NCI-H146 treated with DMSO at 0.1 percent for 48 hours (cell line): ENCODE data around the gene TNXB.
"Not testable (repeated sequence)": the region's sequence is repeated elsewhere in the genome, so short reads cannot be mapped to it uniquely, and the experiment has no call there.

ENCODE experiments used
- DNase-seq: peaks from one replicate; lab custom pipeline; 2025; ENCODE audit not compliant: unreplicated experiment; lab: John Stamatoyannopoulos, UW

The TNXB gene

DNA sequence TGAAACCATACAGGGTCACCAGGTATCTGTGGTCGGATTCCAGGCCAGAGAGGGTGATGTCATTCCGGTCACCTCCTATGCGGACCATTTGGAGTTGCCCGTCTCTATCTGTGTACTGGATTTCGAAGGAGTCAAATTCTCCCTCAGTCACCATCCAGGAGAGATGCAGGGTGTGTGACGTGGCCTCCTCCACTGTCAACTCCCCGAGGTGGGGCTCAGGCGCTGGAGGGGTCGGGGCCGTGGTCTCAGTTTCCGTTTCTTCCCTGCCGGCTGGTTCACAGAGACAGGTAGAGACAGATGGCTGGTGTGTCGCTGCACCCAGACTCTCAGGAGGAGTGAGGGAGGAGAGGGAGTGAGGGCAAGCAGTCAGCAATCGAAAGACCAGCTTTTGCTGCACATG lies 40.3 kb downstream of the TNXB start:
- no peak for DNase-seq

DNA sequence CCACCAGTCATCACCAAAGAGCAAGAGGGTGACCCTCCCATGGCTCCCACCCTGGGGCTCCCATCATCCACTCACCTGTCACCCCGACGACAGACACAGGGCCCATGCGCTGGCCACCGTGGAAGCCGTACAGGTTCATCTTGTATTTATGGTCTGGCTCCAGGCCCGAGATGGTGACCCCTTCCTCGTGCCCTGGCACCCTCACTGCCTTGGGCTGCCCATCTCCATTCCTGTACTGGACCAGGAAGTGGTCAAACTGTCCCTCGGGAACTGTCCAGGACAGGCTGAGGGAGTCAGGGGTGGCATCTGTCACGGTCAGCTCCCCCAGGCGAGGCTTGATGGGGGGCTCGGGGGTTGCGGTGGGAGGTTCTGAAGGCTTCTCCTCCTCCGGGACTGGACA lies 40.8 kb downstream of the TNXB start:
- not testable (repeated sequence) for DNase-seq

DNA sequence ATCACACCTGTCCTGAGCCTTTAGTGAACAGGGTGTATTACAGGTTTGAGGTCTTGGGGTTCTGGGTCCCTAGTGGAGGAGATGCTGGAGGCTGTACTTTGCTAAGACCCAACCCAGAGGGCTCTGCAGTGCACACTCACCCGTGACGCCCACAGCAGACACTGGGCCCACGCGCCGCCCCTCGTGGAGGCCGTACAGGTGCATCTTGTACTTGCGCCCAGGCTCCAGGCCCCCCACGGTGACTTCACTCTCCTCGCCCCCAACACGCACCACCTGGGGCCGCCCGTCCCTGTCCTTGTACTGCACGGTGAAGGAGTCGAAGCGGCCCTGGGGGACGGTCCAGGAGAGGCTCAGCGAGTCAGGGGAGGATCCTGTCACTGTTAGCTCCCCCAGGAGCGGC lies 41.6 kb downstream of the TNXB start:
- not testable (repeated sequence) for DNase-seq

DNA sequence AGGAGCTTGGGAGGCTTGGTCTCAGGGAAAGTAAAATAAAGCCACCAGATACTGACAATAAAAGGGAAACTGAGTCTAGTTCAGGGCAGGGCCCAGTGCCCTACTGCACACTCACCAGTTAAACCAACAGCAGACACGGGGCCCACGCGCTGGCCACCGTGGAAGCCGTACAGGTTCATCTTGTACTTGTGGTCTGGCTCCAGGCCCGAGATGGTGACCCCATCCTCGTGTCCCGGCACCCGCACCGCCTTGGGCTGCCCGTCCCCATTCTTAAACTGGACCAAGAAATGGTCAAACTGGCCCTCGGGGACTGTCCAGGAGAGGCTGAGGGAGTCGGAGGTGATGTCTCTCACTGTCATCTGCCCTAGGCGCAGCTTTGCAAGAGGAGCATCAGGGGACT lies 44.4 kb downstream of the TNXB start:
- DNase-seq = no peak

DNA sequence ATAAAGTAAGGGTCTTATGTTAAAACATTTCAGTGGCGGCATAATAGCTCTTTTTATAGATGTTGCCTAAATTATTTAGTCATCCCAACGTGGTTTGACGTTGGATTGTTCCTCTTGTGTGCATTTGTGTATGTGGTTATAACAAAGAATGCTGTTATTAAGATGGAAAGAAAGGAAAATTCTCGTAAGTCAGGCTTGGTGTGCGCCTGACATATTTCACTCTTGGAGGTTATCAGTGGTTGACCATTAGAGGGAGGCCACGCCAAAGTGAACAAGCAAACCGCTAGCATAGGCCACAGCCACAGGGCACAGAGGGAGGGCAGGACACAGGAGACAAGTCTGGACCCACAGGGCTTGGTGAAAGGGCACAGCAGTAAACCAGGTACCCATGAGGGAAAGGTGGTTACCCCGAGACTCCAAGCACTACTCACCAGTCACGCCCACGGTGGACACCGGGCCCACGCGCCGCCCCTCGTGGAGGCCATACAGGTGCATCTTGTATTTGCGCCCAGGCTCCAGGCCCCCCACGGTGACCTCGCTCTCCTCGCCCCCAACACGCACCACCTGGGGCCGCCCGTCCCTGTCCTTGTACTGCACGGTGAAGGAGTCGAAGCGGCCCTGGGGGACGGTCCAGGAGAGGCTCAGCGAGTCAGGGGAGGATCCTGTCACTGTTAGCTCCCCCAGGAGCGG lies 48.0 kb downstream of the TNXB start:
- no peak for DNase-seq

DNA sequence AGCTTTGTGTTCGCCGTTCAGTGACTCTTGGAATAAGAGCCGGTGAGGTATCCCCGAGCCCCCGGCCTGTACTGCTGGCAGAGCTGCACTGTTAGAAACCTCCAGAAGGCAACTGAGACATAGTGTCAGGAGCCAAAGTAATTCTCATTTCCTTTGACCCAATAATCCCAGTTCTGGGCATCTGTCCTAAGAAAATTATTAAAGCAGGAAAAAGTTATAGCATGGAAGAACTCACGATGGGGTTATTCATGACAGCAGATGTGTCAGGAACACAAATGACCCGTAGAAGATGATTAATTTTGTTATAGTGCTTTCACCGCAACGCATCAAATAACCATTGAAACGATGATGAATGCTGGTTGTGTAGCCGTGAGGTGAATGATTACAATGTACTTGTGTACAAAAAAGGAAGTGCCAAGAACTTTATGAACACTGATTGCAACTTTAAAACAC lies 50.6 kb downstream of the TNXB start:
- no peak for DNase-seq

DNA sequence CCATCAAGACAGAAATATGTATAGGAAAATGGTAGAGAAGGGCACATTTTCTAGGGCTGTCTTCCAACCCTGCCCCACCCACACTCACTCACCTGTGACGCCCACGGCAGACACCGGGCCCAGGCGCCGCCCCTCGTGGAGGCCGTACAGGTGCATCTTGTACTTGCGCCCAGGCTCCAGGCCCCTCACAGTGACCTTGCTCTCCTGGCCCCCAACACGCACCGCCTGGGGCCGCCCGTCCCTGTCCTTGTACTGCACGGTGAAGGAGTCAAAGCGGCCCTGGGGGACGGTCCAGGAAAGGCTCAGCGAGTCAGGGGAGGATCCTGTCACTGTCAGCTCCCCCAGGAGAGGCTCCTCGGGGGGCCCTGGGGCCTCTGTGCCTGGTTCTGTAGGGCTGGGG lies 51.2 kb downstream of the TNXB start:
- DNase-seq = no peak

DNA sequence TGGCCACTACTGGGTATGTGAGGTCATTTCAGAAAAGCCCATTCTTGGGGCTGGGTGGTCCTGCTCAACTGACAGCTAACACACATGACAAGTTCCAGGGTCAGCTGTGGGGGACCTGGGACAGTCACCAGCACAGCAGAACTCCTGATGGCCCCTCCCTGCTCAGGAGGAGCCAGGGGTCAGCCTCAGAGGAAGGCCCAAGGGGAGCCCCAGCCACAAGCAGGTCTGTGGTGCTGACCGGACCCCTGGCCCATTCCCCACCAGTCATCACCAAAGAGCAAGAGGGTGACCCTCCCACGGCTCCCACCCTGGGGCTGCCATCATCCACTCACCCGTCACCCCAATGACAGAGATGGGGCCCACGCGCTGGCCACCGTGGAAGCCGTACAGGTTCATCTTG lies 52.9 kb downstream of the TNXB start:
- DNase-seq = no peak

DNA sequence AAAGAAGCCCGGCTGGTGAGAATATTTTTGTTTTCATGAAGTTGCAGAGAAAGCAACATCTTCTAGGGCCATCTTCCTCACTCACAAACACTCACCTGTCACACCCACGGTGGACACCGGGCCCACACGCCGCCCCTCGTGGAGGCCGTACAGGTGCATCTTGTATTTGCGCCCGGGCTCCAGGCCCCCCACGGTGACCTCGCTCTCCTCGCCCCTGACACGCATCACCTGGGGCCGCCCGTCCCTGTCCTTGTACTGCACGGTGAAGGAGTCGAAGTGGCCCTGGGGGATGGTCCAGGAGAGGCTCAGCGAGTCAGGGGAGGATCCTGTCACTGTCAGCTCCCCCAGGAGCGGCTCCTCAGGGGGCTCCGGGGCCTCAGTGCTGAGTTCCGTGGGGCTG lies 53.4 kb downstream of the TNXB start:
- not testable (repeated sequence) for DNase-seq

DNA sequence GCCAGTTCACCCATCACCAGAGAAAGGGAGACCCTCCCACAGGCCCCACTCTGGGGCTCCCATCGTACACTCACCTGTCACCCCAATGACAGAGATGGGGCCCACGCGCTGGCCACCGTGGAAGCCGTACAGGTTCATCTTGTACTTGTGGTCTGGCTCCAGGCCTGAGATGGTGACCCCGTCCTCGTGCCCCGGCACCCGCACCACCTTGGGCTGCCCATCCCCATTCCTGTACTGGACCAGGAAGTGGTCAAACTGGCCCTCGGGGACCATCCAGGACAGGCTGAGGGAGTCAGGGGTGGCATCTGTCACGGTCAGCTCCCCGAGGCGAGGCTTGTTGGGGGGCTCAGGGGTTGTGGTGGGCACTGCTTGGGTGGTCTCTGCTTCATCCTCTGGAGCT lies 55.8 kb downstream of the TNXB start:
- DNase-seq = not testable (repeated sequence)

DNA sequence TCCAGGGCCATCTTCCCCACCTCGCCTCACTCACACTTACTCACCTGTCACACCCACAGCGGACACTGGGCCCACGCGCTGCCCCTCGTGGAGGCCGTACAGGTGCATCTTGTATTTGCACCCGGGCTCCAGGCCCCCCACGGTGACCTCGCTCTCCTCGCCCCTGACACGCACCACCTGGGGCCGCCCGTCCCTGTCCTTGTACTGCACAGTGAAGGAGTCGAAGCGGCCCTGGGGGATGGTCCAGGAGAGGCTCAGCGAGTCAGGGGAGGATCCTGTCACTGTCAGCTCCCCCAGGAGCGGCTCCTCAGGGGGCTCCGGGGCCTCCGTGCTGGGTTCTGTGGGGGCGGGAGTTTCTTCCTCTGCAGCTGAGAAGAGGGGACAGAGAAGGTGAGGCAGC lies 56.5 kb downstream of the TNXB start:
- DNase-seq = not testable (repeated sequence)

DNA sequence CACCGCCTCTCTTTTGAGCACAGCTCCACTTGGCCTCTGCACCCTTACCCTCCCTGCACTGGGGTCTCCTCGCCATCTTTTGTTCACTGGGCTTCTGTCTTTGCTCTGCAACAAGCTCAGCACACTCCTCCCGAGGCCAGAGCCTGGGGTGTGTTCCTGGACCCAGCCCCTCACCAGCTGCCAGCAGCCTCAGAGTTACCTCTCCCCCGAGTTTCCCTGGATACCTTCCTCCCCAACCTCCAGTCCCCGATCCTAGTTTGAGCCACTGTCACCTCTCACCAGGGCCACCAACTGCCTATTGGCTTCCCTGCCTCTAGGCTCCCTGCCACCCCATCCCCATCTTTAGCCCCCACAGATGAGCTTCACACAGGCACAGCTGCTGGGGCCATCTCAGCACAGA lies 58.6 kb downstream of the TNXB start:
- no peak for DNase-seq

DNA sequence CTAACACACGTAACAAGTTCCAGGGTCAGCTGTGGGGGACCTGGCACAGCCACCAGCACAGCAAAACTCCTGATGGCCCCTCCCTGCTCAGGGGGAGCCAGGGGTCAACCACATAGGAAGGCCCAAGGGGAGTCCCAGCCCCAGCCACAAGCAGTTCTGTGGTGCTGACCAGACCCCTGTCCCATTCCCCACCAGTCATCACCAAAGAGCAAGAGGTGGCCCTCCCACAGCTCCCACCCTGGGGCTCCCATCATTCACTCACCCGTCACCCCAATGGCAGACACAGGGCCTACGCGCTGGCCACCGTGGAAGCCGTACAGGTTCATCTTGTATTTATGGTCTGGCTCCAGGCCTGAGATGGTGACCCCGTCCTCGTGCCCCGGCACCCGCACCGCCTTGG lies 59.4 kb downstream of the TNXB start:
- not testable (repeated sequence) for DNase-seq

DNA sequence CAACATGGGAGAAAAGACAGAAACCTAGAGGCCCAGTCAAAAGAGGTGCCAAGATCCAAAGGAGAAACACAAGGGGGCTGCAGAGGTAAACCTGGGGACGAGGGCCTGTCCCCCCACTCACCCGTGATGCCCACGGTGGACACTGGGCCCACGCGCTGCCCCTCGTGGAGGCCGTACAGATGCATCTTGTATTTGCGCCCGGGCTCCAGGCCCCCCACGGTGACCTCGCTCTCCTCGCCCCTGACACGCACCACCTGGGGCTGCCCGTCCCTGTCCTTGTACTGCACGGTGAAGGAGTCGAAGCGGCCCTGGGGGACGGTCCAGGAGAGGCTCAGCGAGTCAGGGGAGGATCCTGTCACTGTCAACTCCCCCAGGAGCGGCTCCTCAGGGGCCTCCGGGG lies 60.0 kb downstream of the TNXB start:
- DNase-seq = not testable (repeated sequence)

DNA sequence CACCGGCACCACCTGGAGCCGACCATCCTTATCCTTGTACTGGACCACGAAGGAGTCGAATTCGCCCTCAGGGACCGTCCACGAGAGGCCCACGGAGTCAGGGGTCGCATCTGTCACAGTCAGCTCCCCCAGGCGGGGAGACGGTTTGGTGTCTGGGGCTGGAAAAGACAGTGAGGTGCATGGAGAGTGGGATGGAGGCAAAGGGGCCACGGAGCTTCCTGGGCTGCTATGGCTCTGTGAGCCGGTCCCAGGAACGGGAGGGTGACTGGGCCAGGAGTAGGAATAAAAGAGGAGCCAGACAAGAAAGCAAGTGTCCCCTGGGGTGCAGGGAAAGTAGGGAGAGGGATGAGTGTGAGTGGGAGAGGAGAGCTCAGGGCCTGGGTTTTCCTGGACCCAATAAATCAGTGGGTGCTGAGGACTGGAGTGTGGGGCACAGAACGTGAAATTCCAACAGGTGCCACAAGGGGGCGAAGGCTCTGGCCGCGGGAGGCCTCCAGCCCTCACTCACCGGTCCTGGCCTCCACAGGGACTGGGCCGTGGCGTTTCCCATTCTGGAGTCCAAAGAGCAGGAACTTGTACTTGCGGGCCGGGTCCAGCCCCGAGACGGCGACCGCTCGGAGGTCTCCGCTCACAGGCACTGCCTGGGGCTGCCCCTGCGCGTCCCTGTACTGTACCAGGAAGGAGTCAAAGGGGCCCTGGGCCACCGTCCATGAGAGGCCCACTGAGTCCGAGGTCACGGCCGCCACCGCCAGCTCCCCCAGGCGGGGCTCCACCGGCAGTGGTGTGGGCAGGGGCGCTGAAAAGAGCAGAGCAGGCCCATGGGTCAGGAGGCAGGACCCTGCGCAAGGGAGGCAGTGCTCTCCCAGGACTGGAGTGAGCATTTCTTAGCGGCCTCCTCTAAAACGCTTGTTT lies 61.0 kb downstream of the TNXB start:
- DNase-seq = no peak

DNA sequence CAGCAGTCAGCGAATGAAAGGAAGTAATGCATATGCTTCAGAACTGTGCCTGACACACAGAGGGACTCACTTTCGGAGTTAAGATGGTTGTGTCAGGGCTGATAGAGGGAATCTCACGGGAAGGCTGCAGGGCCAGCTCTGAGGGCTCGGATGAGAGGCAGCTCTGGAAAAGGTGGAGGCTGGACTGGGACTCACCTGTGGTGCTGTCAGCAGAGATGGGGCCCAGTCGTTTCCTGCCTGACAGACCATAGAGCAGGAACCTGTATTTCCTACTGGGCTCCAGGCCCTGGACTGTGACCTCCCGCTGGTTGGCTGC lies 61.6 kb downstream of the TNXB start:
- DNase-seq = no peak

DNA sequence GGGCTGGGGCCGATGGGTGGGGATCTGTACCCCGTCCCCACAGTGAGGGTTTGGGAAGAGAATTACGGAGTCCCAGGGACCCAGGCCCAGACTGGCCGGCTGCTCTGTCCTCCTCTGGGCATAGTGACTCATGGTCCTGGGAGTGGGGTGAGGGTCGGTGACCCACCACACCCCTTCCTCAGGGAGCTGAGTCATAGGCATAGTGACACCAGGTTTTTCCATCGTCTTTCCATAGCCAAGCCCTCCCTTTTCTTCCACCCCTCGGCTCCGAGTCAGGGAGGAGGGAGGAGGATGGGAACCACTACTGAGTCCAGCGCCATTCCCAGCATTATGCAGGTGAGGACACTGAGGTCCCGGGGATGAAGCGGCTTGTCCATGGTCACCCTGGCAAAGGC lies 62.1 kb downstream of the TNXB start:
- no peak for DNase-seq

DNA sequence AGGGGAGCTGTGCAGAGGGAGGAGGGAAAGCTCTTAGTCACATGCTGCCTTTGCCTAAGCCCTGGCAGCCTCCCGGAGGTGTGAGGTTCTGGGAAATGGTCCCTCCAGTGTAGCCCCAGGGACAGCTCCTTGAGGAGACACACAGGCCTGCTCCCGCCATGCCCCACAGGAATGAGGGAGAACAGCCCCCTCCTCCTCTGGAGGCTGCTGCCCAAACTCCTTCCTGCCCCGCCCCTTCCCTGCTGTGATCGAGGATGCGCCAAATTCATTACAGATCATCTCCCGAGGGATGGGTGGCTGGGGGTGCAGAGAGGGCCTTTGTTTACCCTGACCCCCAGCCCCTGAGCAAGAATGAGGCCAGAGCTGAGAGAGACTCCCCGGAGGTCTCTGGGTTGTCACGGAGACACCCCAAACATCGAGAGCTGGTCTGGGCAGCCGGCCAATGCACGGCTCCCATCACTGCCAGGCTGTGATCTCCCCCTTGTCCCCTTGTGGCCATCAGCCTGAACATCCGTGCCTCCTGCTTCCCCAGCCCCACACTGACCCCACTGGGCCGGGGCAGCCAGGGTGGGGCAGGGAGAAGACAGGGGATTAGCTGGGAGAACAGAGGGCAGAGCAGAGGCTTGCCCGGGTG lies 62.6 kb downstream of the TNXB start:
- no peak for DNase-seq

DNA sequence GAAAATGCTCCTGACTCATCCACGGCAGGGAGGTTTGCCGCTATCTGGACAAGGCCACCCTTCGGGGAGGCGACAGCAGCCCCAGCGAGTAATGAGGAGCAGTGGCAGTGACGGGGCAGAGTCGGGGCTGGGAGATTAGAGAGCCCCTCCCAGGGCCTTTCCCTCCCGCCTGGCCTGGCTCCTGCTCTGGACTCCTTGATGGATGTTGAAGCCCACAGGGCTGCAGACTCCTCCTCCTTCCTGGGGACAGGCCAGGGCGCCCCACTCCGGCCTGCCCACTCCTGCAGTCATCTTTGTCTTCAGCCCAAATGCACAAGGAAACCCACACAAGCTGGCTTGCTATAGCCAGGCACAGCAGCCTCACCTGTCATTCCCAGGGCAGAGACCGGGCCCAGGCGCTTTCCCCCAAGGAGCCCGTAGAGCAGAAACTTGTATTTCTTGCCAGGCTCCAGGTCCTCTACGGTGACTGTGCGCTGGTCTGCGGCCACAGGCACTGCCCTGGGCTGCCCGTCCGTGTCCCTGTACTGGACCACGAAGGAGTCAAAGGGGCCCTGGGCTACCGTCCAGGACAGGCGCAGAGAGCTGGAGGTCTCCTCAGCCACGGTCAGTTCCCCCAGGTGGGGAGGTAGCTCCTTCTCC lies 63.2 kb downstream of the TNXB start:
- no peak for DNase-seq

DNA sequence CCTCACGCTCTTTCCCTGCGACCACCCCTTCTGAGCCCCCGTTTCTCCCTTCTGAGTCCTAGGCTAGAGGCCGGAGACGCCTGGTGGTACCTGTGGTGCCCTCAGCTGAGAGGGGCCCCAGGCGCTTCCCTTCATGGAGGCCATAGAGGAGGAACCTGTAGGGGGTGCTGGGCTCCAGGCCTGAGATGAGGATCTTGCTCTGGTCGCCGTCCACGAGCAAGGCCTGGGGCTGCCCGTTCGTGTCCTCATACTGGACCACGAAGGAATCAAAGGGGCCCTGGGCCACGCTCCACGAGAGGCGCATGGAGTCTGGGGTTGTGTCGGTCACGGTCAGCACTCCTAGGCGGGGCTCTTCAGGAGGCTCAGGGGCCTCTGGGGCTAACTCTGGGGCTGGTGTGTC lies 64.2 kb downstream of the TNXB start:
- DNase-seq = not testable (repeated sequence)

DNA sequence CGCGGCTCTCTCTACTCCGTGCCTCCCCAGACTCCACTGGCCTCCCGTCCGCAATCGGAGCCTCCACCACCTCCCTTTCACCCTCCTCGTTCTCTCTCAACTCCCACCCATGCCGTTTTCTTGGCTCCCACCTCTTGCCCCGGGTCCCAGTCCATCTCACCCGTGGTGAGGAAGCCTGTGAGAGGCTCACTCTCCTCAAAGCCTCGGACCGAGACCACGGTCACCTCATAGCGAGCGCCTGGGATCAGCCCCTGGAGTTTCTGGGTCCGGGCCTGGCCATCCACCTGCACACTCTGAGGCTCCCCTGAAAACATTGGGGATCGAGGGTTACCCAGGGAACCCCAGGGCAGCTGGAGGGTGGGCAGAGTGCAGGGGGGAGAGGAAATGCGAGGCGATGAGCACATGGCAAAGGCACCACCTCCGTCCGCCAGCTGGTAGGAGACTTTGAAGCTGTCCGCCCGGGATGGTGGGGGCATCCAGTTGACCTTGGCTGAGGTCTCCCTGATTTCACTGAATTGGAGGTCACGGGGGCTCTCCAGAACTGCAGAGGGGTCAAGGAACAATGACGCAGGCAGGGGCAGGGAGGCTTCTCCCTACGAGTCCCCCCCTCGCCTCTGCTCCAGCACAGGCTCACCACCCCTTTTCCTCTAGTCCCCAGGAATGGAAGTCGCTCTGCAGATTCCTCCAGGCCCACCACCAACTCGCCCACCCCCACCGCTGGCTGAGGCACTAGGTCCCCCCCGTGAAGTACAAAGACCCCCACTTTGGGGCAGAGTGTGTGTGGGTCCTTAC lies 65.4 kb downstream of the TNXB start:
- DNase-seq = not testable (repeated sequence)
